Measurements from ENCODE around the gene ATE1. TPM values are rescaled to one million over a fixed set of nuclear protein-coding genes. Genes with fewer than 3 reads are reported as not detected.

The ATE1 gene
- total and polyA plus RNA-seq, 2 of the 4 experiments (the other 2 are of a cell fraction), result 6.4 to 27.8 TPM

DNA sequence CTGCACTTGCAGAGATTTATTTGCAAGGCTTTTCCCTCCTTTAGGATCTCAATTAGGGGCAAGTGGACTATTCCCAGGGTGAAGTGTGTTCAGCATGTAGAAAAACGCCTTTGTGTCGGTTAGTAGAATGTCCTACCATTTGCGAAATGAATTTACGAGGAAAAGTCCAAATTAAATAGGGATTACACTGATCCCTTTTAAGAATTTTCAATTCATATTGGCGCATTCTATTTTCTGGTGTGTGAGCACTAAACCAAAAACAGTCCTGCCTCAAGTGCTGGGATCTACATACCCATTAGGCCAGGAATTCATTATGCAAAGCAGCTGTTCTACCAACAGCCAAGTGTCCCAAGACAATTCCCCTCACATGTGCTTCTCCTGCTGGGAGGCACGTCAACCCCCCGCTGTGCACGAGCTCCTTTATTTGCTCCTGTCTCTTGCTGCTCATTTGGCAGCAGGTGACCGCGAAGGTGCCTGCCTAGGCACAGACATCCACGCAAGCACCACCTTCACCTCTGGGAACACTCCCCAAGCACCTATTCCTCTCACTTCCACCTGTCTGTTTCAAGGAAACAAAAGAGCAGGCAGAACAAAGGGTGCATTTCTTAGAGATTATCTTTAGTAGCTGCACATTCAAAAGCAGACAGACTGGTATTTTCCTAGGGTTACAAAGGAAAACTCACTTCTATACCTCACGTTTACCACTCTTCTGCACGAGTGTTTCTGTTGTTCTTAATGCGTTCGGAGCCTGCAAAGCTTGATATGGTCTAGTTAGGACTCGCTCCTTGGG is 195.0 kb downstream of the ATE1 start:
- ATAC-seq (ENCODE audit: low read depth) (no peak), DNase-seq (no peak)
- Histone ChIP-seq H4K91ac (ENCODE audit: insufficient read depth, low read depth, low read length) (no peak overlapping the region), H3K14ac (replicated peaks; ENCODE audit: low read depth, low read length) (no peak overlapping the region), H2AFZ (replicated peaks; ENCODE audit: low read length, poor library complexity) (no peak overlapping the region), H3K4ac (ENCODE audit: low read depth, low read length) (no peak overlapping the region), H2BK5ac (ENCODE audit: low read depth, low read length, poor library complexity, severe bottlenecking) (no peak overlapping the region), H2BK120ac (ENCODE audit: low read depth, low read length) (no peak overlapping the region), H3K4me2 (ENCODE audit: low read depth, low read length) (no peak overlapping the region), H2AK5ac (ENCODE audit: low read depth, low read length) (no peak overlapping the region), H3K79me1 (ENCODE audit: low read depth in 1 of 2, low read length in 2 of 2) (no peaks in the 10 kb centered on the region), H4K5ac (ENCODE audit: low read depth, low read length) (no peak overlapping the region), H4K8ac (ENCODE audit: low read depth in 2 of 2, low read length in 2 of 2) (no peak overlapping the region), H3K56ac (ENCODE audit: extremely low read depth, insufficient read depth, low read length) (no peak overlapping the region), H3K4me1 (ENCODE audit: control insufficient read depth, insufficient read depth, low read length) (no peaks in the 10 kb centered on the region), H3K23ac (ENCODE audit: low read depth, low read length) (no peak overlapping the region), H3K27ac (ENCODE audit: insufficient read depth, low read length) (no peak overlapping the region), H3K9ac (ENCODE audit: low read depth, low read length) (no peak overlapping the region), H3K27me3 (ENCODE audit: control insufficient read depth, insufficient read depth, low read length) (peaks cover 8% of the 10 kb centered on the region), H2BK15ac (ENCODE audit: low read depth, low read length) (no peak overlapping the region), H2BK20ac (ENCODE audit: low read depth, low read length) (no peak overlapping the region), H2AK9ac (replicated peaks; ENCODE audit: low read depth, low read length, poor library complexity) (no peak overlapping the region), H3K18ac (ENCODE audit: low read depth, low read length) (no peak overlapping the region), H3K36me3 (ENCODE audit: control insufficient read depth, insufficient read depth, low read length) (no peaks in the 10 kb centered on the region), H4K20me1 (ENCODE audit: insufficient read depth, low read length) (no peaks in the 10 kb centered on the region), H3K4me3 (ENCODE audit: insufficient read depth, low read depth, low read length) (no peak overlapping the region), H3K9me3 (ENCODE audit: control insufficient read depth, insufficient read depth, low read length) (no peaks in the 10 kb centered on the region), H3K9me1 (ENCODE audit: insufficient read depth, low read length) (no peaks in the 10 kb centered on the region)
- ChIA-PET POLR2A (ENCODE audit: unreplicated experiment) (no interaction called here), CTCF (interaction anchor here (0.6 kb wide), 1 partner anchor 32 kb away, joined by 5 read pairs; no protein-coding TSS in a partner anchor)
- no TSS peak for BruUV-seq (replicated peaks)
- in situ Hi-C loops (cut with MboI; ENCODE audit: low sequenced_read_pairs), result loop anchor here (5.0 kb wide), 1 partner anchor 786 kb away; no protein-coding TSS in a partner anchor
- TF ChIP-seq FOS (IDR thresholded peaks at IDR 0.05; ENCODE audit: low read depth, low read length), result no peak
- TF ChIP-seq ELK1 (IDR thresholded peaks at IDR 0.05; ENCODE audit: borderline replicate concordance, low read depth, low read length), result no peak
- TF ChIP-seq, protein P1, sequence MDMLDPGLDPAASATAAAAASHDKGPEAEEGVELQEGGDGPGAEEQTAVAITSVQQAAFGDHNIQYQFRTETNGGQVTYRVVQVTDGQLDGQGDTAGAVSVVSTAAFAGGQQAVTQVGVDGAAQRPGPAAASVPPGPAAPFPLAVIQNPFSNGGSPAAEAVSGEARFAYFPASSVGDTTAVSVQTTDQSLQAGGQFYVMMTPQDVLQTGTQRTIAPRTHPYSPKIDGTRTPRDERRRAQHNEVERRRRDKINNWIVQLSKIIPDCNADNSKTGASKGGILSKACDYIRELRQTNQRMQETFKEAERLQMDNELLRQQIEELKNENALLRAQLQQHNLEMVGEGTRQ (IDR thresholded peaks at IDR 0.05; ENCODE audit: low read depth, low read length), result no peak
- no peak for TF ChIP-seq MAZ (IDR thresholded peaks at IDR 0.05; ENCODE audit: borderline replicate concordance, low read depth, low read length)
- TF ChIP-seq MAFK (IDR thresholded peaks at IDR 0.05; ENCODE audit: low read depth, low read length), result no peak
- TF ChIP-seq NFE2L2 (IDR thresholded peaks at IDR 0.05; ENCODE audit: low read depth, low read length), result no peak
- no peak for TF ChIP-seq RCOR1 (IDR thresholded peaks at IDR 0.05; ENCODE audit: insufficient replicate concordance, low read length)
- no peak for TF ChIP-seq CHD1 (IDR thresholded peaks at IDR 0.05; ENCODE audit: low read depth, low read length)
- no peak for TF ChIP-seq CEBPB (IDR thresholded peaks at IDR 0.05; ENCODE audit: low read depth, low read length)
- TF ChIP-seq SMC3 (IDR thresholded peaks at IDR 0.05; ENCODE audit: low read depth, low read length), result no peak
- TF ChIP-seq MXI1 (IDR thresholded peaks at IDR 0.05; ENCODE audit: borderline replicate concordance, low read depth, low read length), result no peak
- TF ChIP-seq RFX5 (IDR thresholded peaks at IDR 0.05; ENCODE audit: low read depth, low read length), result no peak
- no peak for TF ChIP-seq BHLHE40 (IDR thresholded peaks at IDR 0.05; ENCODE audit: low read depth, low read length)
- TF ChIP-seq, protein P2, sequence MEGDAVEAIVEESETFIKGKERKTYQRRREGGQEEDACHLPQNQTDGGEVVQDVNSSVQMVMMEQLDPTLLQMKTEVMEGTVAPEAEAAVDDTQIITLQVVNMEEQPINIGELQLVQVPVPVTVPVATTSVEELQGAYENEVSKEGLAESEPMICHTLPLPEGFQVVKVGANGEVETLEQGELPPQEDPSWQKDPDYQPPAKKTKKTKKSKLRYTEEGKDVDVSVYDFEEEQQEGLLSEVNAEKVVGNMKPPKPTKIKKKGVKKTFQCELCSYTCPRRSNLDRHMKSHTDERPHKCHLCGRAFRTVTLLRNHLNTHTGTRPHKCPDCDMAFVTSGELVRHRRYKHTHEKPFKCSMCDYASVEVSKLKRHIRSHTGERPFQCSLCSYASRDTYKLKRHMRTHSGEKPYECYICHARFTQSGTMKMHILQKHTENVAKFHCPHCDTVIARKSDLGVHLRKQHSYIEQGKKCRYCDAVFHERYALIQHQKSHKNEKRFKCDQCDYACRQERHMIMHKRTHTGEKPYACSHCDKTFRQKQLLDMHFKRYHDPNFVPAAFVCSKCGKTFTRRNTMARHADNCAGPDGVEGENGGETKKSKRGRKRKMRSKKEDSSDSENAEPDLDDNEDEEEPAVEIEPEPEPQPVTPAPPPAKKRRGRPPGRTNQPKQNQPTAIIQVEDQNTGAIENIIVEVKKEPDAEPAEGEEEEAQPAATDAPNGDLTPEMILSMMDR (conservative IDR thresholded peaks at IDR 0.05; ENCODE audit: low read depth, low read length), result no peak
- WGBS, 2 experiments (ENCODE audit: extremely low coverage in 2 of 2, insufficient read length in 1 of 2), result 65% methylated on average over 8 of the region's 16 CpGs; no CpG with 5 or more reads in 1 of the 2 experiments
- dilution Hi-C loops (cut with HindIII; ENCODE audit: low sequenced_read_pairs, unreplicated experiment), result no loop called here
- intact Hi-C loops (cut with micrococcal nuclease), result no loop called here
